ENCODE data around the gene STAT5B.

GRCh38 chr17:42275527-42276358 is 448 bp downstream of the STAT5B start:
- no peak for TF ChIP-seq JUN (CRISPR knock-in tag; IDR thresholded peaks at IDR 0.05)
- no peak for TF ChIP-seq ARID4B (CRISPR knock-in tag; IDR thresholded peaks at IDR 0.05; ENCODE audit: borderline replicate concordance)
- TF ChIP-seq SP1 (CRISPR knock-in tag; conservative IDR thresholded peaks at IDR 0.05) = no peak; the same call in 1 of the 2 replicates
- TF ChIP-seq CTCF (IDR thresholded peaks at IDR 0.05) = no peak
- no peak for TF ChIP-seq CREB1 (CRISPR knock-in tag; IDR thresholded peaks at IDR 0.05)
- no peak for TF ChIP-seq TEAD1 (CRISPR knock-in tag; IDR thresholded peaks at IDR 0.05)
- TF ChIP-seq ELF4 (CRISPR knock-in tag; IDR thresholded peaks at IDR 0.05; ENCODE audit: low read depth) = no peak
- no peak for TF ChIP-seq ZNF219 (CRISPR knock-in tag; IDR thresholded peaks at IDR 0.05; ENCODE audit: borderline replicate concordance)
- TF ChIP-seq CREM (CRISPR knock-in tag; IDR thresholded peaks at IDR 0.05) = no peak; the same call in 1 of the 2 replicates
